H9 (cell line): Measurements from ENCODE around the gene CHCHD6. TPM values are rescaled to one million over a fixed set of nuclear protein-coding genes. Genes with fewer than 3 reads are reported as not detected.

Experiments
- DNase-seq: peaks from one replicate; pipeline ENCODE4 v3.0.0-alpha.2; 2017
- H2AFZ ChIP-seq: one replicate; pipeline ENCODE4 v1.6.1; 2013; ENCODE audit warnings: mild to moderate bottlenecking, low read length, control low read depth, moderate library complexity
- H2AK5ac ChIP-seq: 2 replicates; pipeline ENCODE4 v1.6.1; 2013; ENCODE audit warnings: low read length, control low read depth, mixed read lengths; ENCODE audit not compliant: insufficient read length
- H2BK120ac ChIP-seq: one replicate; pipeline ENCODE4 v1.6.1; 2013; ENCODE audit warnings: low read depth, mild to moderate bottlenecking, low read length, control low read depth, inconsistent platforms; ENCODE audit not compliant: poor library complexity, severe bottlenecking
- H2BK12ac ChIP-seq: 2 replicates; pipeline ENCODE4 v1.6.1; 2013; ENCODE audit warnings: low read length, control low read depth, mixed read lengths, low read depth; ENCODE audit not compliant: insufficient read length
- H2BK15ac ChIP-seq: 2 replicates; pipeline ENCODE4 v1.6.1; 2013; ENCODE audit warnings: low read depth, low read length, control low read depth
- H2BK20ac ChIP-seq: one replicate; pipeline ENCODE4 v1.6.1; 2013; ENCODE audit warnings: low read depth, mild to moderate bottlenecking, low read length, control low read depth, inconsistent platforms; ENCODE audit not compliant: poor library complexity, severe bottlenecking
- H2BK5ac ChIP-seq: 2 replicates; pipeline ENCODE4 v1.6.1; 2013; ENCODE audit warnings: low read length, control low read depth, mixed read lengths; ENCODE audit not compliant: insufficient read length
- H3K14ac ChIP-seq: 2 replicates; pipeline ENCODE4 v1.6.1; 2013; ENCODE audit warnings: low read length, control low read depth; ENCODE audit not compliant: insufficient read depth
- H3K18ac ChIP-seq: 2 replicates; pipeline ENCODE4 v1.6.1; 2013; ENCODE audit warnings: low read depth, mild to moderate bottlenecking, mixed read lengths, low read length, control low read depth; ENCODE audit not compliant: insufficient read length
- H3K23ac ChIP-seq: 2 replicates; pipeline ENCODE4 v1.6.1; 2013; ENCODE audit warnings: low read length, control low read depth, mixed read lengths, low read depth; ENCODE audit not compliant: insufficient read length
- H3K23me2 ChIP-seq: 2 replicates; pipeline ENCODE4 v1.6.1; 2013; ENCODE audit warnings: low read depth, mild to moderate bottlenecking, mixed read lengths, low read length, control low read depth; ENCODE audit not compliant: insufficient read length, poor library complexity, severe bottlenecking
- H3K27ac ChIP-seq: 2 replicates; pipeline ENCODE4 v1.5.1; 2013; ENCODE audit warnings: low read length, control low read depth, mixed read lengths, low read depth; ENCODE audit not compliant: insufficient read length
- H3K27me3 ChIP-seq: 2 replicates; pipeline ENCODE4 v1.6.1; 2013; ENCODE audit warnings: low read length, control low read depth, inconsistent platforms; ENCODE audit not compliant: insufficient read depth
- H3K4ac ChIP-seq: 2 replicates; pipeline ENCODE4 v1.6.1; 2013; ENCODE audit warnings: low read depth, mild to moderate bottlenecking, control low read depth, inconsistent platforms, low read length, moderate library complexity
- H3K4me1 ChIP-seq: 2 replicates; pipeline ENCODE4 v1.6.1; 2013; ENCODE audit warnings: low read length, control low read depth, inconsistent platforms; ENCODE audit not compliant: insufficient read depth
- H3K4me2 ChIP-seq: 2 replicates; pipeline ENCODE4 v1.6.1; 2013; ENCODE audit warnings: low read length, control low read depth, mixed read lengths; ENCODE audit not compliant: insufficient read length, insufficient read depth
- H3K56ac ChIP-seq: 2 replicates; pipeline ENCODE4 v1.6.1; 2013; ENCODE audit warnings: low read depth, mild to moderate bottlenecking, mixed read lengths, low read length, control low read depth; ENCODE audit not compliant: insufficient read length
- H3K79me1 ChIP-seq: 2 replicates; pipeline ENCODE4 v1.6.1; 2013; ENCODE audit warnings: low read depth, mild to moderate bottlenecking, moderate library complexity, low read length, control low read depth, inconsistent platforms; ENCODE audit not compliant: insufficient read depth, poor library complexity, severe bottlenecking
- H3K79me2 ChIP-seq: 2 replicates; pipeline ENCODE4 v1.6.1; 2013; ENCODE audit warnings: low read length, control low read depth, inconsistent platforms; ENCODE audit not compliant: insufficient read depth
- H3K9ac ChIP-seq: 2 replicates; pipeline ENCODE4 v1.6.1; 2013; ENCODE audit warnings: low read length, control low read depth, mixed read lengths; ENCODE audit not compliant: insufficient read length; ENCODE audit errors: extremely low read depth
- H3K9me3 ChIP-seq: one replicate; pipeline ENCODE4 v1.6.1; 2013; ENCODE audit warnings: low read depth, low read length, inconsistent platforms; ENCODE audit not compliant: control insufficient read depth
- H3T11ph ChIP-seq: one replicate; pipeline ENCODE4 v1.6.1; 2013; ENCODE audit warnings: mild to moderate bottlenecking, low read length, control low read depth, inconsistent platforms
- H4K20me1 ChIP-seq: one replicate; pipeline ENCODE4 v1.6.1; 2013; ENCODE audit not compliant: control insufficient read depth, insufficient read length, insufficient read depth
- H4K5ac ChIP-seq: 2 replicates; pipeline ENCODE4 v1.6.1; 2013; ENCODE audit warnings: low read depth, mild to moderate bottlenecking, mixed read lengths, low read length, control low read depth; ENCODE audit not compliant: insufficient read length
- H4K8ac ChIP-seq: replicated peaks from 2 replicates; pipeline ENCODE4 v1.6.1; 2013; ENCODE audit warnings: low read length, control low read depth, mixed read lengths, low read depth; ENCODE audit not compliant: insufficient read length
- H4K91ac ChIP-seq: 2 replicates; pipeline ENCODE4 v1.6.1; 2013; ENCODE audit warnings: low read depth, mild to moderate bottlenecking, moderate library complexity, mixed read lengths, low read length, control low read depth; ENCODE audit not compliant: insufficient read length
- H3K27ac Mint-ChIP-seq, 3 experiments: 2 replicates in 2 of 3; 3 replicates in 1 of 3; pipeline ENCODE4 v1.8.0; 2020 to 2021; ENCODE audit warnings: mixed read lengths in 3 of 3, mild to moderate bottlenecking in 1 of 3, moderate library complexity in 1 of 3
- H3K27me3 Mint-ChIP-seq: 2 replicates; pipeline ENCODE4 v1.8.0; 2021; ENCODE audit warnings: low read depth, mild to moderate bottlenecking, moderate library complexity, mixed read lengths
- H3K36me3 Mint-ChIP-seq, 3 experiments: 2 replicates in 2 of 3; 3 replicates in 1 of 3; pipeline ENCODE4 v1.8.0; 2020 to 2021; ENCODE audit warnings: low read depth in 3 of 3, mixed read lengths in 3 of 3; ENCODE audit not compliant: insufficient read depth in 1 of 3
- H3K4me1 Mint-ChIP-seq, 2 experiments: 2 replicates each; pipeline ENCODE4 v1.8.0; 2020; ENCODE audit warnings: mixed read lengths in 2 of 2
- H3K4me3 Mint-ChIP-seq, 2 experiments: 2 replicates in 1 of 2; 3 replicates in 1 of 2; pipeline ENCODE4 v1.8.0; 2020 to 2021; ENCODE audit warnings: mild to moderate bottlenecking in 2 of 2, mixed read lengths in 2 of 2, moderate library complexity in 1 of 2
- H3K9me3 Mint-ChIP-seq, 2 experiments: 2 replicates in 1 of 2; 3 replicates in 1 of 2; pipeline ENCODE4 v1.8.0; 2020; ENCODE audit warnings: mild to moderate bottlenecking in 2 of 2, mixed read lengths in 2 of 2, moderate library complexity in 1 of 2
- WGBS: extraction: QIAGEN DNeasy Blood & Tissue Kit; methylation state at CpG from one replicate; pipeline ENCODE4 v1.1.7; 2013; ENCODE audit warnings: missing lambda C conversion rate, low lambda C conversion rate, mixed read lengths; ENCODE audit not compliant: insufficient read length; ENCODE audit errors: extremely low coverage; 5-methylcytosine and 5-hydroxymethylcytosine counted together
- total RNA-seq: library from RNA; stranded (reverse); gene quantifications from 2 replicates; pipeline ENCODE4 v1.2.1, GENCODE V29; 2021
- TF ChIP-seq, protein P1 (sequence below): fragments of 200-600 bp; sonication (generic); conservative IDR thresholded peaks from 3 replicates; pipeline ENCODE4 v1.8.0; 2021; ENCODE audit warnings: antibody characterized with exemption, mild to moderate bottlenecking

The CHCHD6 gene
- total RNA-seq, 1 experiment from 2014 or later: 34.2 TPM

GRCh38 chr3:126995254-126995780, 291.3 kb downstream of the CHCHD6 start:
- H2BK12ac ChIP-seq: no peak overlapping the region
- no peaks in the 10 kb centered on the region for H3K27me3 Mint-ChIP-seq
- no peaks in the 10 kb centered on the region for H3K27me3 ChIP-seq
- no peak overlapping the region; a peak in 2 of 7 replicates for H3K27ac Mint-ChIP-seq
- H4K91ac ChIP-seq: no peak overlapping the region
- peaks cover 0 to 19% (median 15%) of the 10 kb centered on the region in 3 experiments; a peak in 4 of 7 replicates for H3K36me3 Mint-ChIP-seq
- no peaks in the 10 kb centered on the region for H3K79me1 ChIP-seq
- no peak overlapping the region for H3T11ph ChIP-seq
- no peak overlapping the region for H3K14ac ChIP-seq
- H3K4me1 ChIP-seq: peaks cover 2% of the 10 kb centered on the region; the same call in 1 of the 2 replicates
- H3K4ac ChIP-seq: no peak overlapping the region
- H4K5ac ChIP-seq: no peak overlapping the region
- no peak for DNase-seq
- no peak overlapping the region for H3K9ac ChIP-seq
- H3K4me1 Mint-ChIP-seq: peaks cover 2 to 12% of the 10 kb centered on the region in 2 experiments; a peak in 3 of 4 replicates
- H3K9me3 Mint-ChIP-seq: no peaks in the 10 kb centered on the region
- no peak overlapping the region for H2BK5ac ChIP-seq
- H3K9me3 ChIP-seq: no peaks in the 10 kb centered on the region
- TF ChIP-seq, protein P1, sequence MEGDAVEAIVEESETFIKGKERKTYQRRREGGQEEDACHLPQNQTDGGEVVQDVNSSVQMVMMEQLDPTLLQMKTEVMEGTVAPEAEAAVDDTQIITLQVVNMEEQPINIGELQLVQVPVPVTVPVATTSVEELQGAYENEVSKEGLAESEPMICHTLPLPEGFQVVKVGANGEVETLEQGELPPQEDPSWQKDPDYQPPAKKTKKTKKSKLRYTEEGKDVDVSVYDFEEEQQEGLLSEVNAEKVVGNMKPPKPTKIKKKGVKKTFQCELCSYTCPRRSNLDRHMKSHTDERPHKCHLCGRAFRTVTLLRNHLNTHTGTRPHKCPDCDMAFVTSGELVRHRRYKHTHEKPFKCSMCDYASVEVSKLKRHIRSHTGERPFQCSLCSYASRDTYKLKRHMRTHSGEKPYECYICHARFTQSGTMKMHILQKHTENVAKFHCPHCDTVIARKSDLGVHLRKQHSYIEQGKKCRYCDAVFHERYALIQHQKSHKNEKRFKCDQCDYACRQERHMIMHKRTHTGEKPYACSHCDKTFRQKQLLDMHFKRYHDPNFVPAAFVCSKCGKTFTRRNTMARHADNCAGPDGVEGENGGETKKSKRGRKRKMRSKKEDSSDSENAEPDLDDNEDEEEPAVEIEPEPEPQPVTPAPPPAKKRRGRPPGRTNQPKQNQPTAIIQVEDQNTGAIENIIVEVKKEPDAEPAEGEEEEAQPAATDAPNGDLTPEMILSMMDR: no peak
- H4K8ac ChIP-seq: no peak overlapping the region
- H2BK15ac ChIP-seq: no peak overlapping the region
- no peak overlapping the region for H3K18ac ChIP-seq
- no peak overlapping the region for H3K56ac ChIP-seq
- no peaks in the 10 kb centered on the region; the same call in 1 of the 2 replicates for H3K79me2 ChIP-seq
- H2AK5ac ChIP-seq: no peak overlapping the region
- WGBS: no CpG with 5 or more reads among the region's 12 CpGs
- no peak overlapping the region for H3K27ac ChIP-seq
- H4K20me1 ChIP-seq: no peaks in the 10 kb centered on the region
- H3K4me3 Mint-ChIP-seq: no peak overlapping the region
- H3K23me2 ChIP-seq: no peaks in the 10 kb centered on the region
- H3K23ac ChIP-seq: no peak overlapping the region
- H2BK120ac ChIP-seq: no peak overlapping the region
- no peak overlapping the region for H2BK20ac ChIP-seq
- H3K4me2 ChIP-seq: no peak overlapping the region
- H2AFZ ChIP-seq: no peak overlapping the region
